NCI-H345 treated with DMSO at 0.1 percent for 48 hours (cell line): ENCODE results near the gene SNAI1.
"Not testable (repeated sequence)": the region's sequence is repeated elsewhere in the genome, so short reads cannot be mapped to it uniquely, and the experiment has no call there.

Experiments
- DNase-seq: peaks from one replicate; lab custom pipeline; 2025; ENCODE audit not compliant: unreplicated experiment; lab: John Stamatoyannopoulos, UW

The SNAI1 gene

GRCh38 chr20:49985617-49986016, 2.8 kb downstream of the SNAI1 start:
- DNase-seq, result no peak

GRCh38 chr20:49986049-49986448, 3.3 kb downstream of the SNAI1 start:
- no peak for DNase-seq

DNA sequence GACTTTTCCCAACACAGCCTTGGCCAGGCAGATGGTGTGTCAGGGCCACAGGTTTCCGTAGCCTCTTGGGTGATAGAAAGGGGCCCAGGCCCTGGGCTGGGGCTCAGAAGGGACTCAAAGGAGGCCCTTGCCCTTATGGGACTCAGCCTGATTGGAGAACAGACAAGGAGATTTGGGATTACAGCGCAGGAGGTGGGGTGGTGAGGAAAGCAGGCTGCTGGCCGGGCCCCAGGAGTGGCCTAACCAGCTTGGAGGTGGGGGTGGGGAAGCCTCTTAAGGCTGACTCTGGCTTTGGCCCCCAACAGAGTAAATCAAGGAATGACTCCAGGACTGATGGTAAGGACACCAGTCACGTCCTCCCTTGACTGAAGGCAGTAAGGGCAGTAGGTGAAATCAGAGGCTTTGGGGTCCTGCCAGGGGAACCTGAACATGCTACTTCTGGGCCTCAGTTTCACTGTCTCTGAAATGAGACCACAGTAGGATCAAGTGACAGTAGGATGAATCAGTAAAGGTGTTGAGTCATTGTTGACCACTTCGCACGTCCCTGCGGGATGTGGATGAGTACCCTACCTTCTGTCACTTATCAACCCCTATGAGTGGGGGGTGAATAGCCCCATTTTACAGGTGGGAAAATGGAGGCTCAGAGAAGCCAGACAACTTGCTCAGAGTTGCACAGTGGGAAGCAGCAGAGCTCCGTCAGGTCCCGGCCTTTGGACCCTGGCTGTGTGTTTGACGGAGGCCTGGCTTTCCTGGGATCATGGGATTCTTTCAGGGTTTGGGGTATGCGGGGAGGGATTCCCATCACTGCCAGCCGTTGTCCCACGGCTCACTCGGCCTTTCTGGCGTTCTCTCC, 4.5 kb downstream of the SNAI1 start:
- DNase-seq, result no peak

GRCh38 chr20:49987868-49988690, 5.3 kb downstream of the SNAI1 start:
- DNase-seq, result no peak

DNA sequence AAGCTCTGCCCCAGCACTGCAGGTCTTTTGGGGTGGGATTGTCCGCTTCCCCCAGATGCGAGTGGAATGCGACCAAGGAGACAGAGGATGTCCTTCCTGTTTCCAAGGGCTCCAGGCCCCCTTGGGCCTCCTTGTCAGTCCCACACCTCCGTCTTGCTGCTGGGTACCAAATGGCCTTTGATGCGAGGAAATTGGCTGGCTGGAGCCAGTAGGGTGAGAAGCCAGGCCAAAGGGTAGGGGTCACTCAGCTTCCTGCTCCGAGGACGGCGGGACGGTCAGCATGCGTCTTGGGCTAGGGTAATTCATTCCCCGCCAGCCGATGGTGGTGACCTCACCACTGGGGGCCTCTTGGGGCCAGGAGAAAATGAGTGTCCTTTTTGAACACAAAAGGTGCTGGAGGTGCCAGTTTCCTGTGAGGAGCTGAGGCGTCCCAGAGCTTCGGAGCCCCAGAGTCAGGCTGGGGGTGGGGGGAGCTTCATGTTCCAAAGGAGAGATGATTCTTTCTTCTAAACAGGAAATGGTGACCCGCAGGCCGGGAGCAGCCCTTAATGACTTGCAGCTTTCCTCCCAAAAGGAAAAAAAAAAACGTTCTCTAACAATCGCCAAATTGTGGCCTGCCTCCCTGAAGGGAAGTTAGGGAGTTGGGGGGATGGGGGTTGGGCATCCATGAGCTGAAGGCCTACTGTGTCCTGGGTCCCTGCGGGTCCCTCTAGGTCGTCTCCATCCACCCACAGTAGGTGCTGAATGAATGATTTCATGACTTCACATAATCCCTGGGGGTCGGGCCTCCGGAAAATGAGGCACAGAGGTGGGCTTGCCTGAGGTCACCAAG, 6.7 kb downstream of the SNAI1 start:
- no peak for DNase-seq

GRCh38 chr20:49990271-49990720, 7.5 kb downstream of the SNAI1 start:
- DNase-seq, result no peak

- no peak for DNase-seq
Measured at GRCh38 chr20:49993301-49993751, 10.5 kb downstream of the SNAI1 start.

DNA sequence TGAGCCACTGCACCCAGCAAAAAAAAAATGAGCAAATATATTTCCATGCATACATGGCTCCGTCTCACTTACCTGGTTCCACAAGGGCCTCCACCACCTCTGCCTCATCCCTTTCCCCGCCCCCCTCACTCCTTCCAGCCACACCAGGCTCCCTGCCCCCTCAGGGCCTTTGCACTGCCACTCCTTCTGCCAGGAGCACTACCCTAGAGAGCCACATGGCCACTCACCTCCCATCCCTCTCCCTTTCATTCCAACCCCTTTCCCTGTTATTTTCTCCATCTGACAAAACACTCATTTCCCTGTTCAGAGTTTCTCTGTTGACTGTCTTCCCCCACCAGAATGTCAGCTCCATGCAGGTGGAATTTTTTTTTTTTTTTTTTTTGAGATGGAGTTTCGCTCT, 12.8 kb downstream of the SNAI1 start:
- DNase-seq, result no peak

DNA sequence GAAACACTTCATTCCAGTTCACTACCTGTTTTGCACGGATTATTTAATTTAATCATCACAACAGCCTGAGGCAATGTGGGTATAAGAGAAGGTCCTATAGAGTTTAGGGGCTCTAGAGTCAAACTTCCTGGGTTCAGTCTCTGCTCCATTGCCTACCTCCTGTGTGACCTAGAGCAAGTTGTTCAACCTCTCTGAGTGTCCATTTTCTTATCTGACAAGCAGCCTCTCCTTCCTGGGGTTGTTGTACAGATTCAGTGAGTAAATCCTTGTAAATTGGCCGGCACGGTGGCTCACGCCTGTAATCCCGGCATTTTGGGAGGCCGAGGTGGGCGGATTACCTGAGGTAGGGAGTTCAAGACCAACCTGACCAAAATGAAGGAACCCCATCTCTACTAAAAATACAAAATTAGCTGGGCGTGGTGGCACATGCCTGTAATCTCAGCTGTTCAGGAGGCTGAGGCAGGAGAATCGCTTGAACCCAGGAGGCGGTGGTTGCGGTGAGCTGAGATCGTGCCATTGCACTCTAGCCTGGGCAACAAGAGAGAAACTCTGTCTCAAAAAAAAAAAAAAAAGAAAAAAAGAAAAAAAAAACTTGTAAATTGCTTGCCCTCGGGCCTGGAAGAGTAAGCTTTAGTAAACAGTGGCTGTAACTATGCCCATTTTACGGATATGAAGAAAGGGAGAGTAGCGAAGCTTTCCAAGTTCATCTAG, 15.9 kb downstream of the SNAI1 start:
- DNase-seq, result not testable (repeated sequence)

DNA sequence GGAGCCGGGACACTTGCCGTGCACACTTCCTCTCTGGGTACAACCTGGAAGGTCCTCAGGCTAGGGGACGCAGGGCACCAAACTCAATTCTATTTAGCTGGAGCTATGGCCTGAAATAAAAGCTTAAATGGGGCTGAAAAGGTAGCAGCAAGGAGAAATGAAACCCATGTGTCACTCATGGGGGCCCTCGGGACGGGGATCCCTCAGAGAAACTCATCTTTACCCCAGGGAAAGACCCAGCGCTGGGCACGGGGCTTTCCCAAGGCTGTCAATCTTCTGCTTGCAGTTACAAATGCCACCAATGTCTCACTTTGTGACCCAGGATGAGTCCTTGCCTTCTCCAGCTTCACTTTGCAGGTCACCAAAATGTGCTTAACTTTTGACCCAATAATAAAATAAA, 16.5 kb downstream of the SNAI1 start:
- no peak for DNase-seq

GRCh38 chr20:50000548-50001222, 17.9 kb downstream of the SNAI1 start:
- DNase-seq, result not testable (repeated sequence)

- DNase-seq, result no peak
Measured at GRCh38 chr20:50001784-50002311, 19.1 kb downstream of the SNAI1 start.

DNA sequence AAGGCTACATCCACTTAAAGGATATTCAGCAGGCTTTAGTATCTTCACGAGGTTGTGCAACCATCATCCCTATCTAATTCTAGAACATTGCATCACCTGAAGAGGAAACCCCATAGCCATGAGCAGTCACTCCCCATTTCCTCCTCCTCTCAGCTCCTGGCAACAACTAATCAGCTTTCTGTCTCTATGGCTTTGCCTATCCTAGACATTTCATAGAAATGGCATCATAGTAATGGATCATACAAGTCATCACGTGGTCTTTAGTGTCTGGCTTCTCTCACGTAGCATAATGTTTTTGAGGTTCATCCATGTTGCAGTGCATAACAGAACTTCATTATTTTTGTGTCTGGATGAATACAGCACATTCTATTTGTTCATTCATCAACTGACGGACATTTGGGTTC, 20.5 kb downstream of the SNAI1 start:
- no peak for DNase-seq

DNA sequence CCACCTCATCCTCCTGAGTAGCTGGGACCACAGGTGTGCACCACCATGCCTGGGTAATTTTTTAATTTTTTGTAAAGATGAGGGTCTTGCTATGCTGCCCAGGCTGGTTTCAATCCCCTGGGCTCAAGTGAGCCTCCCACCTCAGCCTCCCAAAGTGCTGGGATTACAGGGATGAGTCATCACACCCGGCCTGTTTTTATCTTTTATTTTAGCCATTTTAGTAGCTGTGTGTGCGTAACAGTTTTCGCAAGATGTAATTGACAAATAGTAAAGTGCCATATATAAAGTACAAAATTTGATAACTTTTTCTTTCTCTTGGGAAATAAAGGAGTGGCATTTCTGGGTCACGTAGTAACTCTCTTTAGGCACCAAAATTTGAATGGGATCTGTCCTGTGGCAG, 21.4 kb downstream of the SNAI1 start:
- DNase-seq, result no peak

GRCh38 chr20:50005471-50005981, 22.7 kb downstream of the SNAI1 start:
- DNase-seq, result no peak

- no peak for DNase-seq
Measured at GRCh38 chr20:50007369-50007768, 24.6 kb downstream of the SNAI1 start.

DNA sequence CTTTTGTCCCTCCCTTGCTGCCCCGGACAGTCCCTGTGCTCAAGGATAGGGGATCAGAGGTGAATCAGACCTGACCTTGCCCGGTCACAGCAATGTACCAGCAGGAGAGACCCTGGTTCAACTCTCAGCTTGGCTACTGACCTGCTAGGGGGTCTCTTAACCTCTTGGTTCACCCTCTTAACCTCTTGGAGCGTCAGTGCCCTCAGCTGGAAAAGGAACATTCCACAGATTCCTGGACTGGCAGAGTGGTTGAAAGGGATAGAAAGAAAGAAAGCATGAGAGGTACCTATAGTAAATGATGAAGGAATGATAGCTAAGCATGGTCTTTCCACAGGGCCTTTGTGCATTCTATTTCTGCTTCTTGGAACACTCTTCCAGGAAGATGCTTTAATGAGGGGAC, 25.2 kb downstream of the SNAI1 start:
- DNase-seq, result no peak

GRCh38 chr20:50009521-50010454, 27.0 kb downstream of the SNAI1 start:
- DNase-seq, result no peak
